IPS DF 4.7 (cell line): ENCODE data around the gene TNRC6B.
"Not testable (repeated sequence)": the region's sequence is repeated elsewhere in the genome, so short reads cannot be mapped to it uniquely, and the experiment has no call there.

ENCODE experiments used
- DNase-seq: peaks from one replicate; pipeline ENCODE4 v3.0.0-alpha.2; 2013; ENCODE audit warnings: low spot score; ENCODE audit errors: extremely low read depth

TNRC6B gene

GRCh38 chr22:40177738-40178416 lies at the start of gene TNRC6B:
TNRC6B (plus strand) TSS chr22:40177925; CDS start chr22:40178136, 211 bp downstream.
- peak; percentile 90 for DNase-seq

- no peak for DNase-seq
Measured at GRCh38 chr22:40128989-40129388, 48.7 kb upstream of the TNRC6B start.

- DNase-seq = no peak
Measured at GRCh38 chr22:40137132-40137531, 40.6 kb upstream of the TNRC6B start.

GRCh38 chr22:40138866-40139265 lies 38.9 kb upstream of the TNRC6B start:
- DNase-seq = no peak

- DNase-seq = peak; percentile 28
Measured at GRCh38 chr22:40147388-40148176, 30.1 kb upstream of the TNRC6B start.

- no peak for DNase-seq
Measured at GRCh38 chr22:40153192-40153591, 24.5 kb upstream of the TNRC6B start.

GRCh38 chr22:40153705-40154104 lies 24.0 kb upstream of the TNRC6B start:
- no peak for DNase-seq

GRCh38 chr22:40156001-40156516 lies 21.7 kb upstream of the TNRC6B start:
- DNase-seq = peak; percentile 58

- not testable (repeated sequence) for DNase-seq
Measured at GRCh38 chr22:40156682-40157081, 21.0 kb upstream of the TNRC6B start.

- no peak for DNase-seq
Measured at GRCh38 chr22:40157330-40157945, 20.3 kb upstream of the TNRC6B start.

GRCh38 chr22:40161194-40161593 lies 16.5 kb upstream of the TNRC6B start:
- no peak for DNase-seq

GRCh38 chr22:40165537-40165936 lies 12.2 kb upstream of the TNRC6B start:
- DNase-seq = not testable (repeated sequence)

GRCh38 chr22:40175611-40176244 lies 2.0 kb upstream of the TNRC6B start:
- DNase-seq = no peak

GRCh38 chr22:40176921-40177737 lies 596 bp upstream of the TNRC6B start:
- DNase-seq = no peak

- no peak for DNase-seq
Measured at GRCh38 chr22:40178417-40179409, 988 bp downstream of the TNRC6B start.

GRCh38 chr22:40179526-40179925 lies 1.8 kb downstream of the TNRC6B start:
- no peak for DNase-seq

- DNase-seq = no peak
Measured at GRCh38 chr22:40180403-40180802, 2.7 kb downstream of the TNRC6B start.

- DNase-seq = no peak
Measured at GRCh38 chr22:40181323-40181722, 3.6 kb downstream of the TNRC6B start.

GRCh38 chr22:40182231-40182835 lies 4.6 kb downstream of the TNRC6B start:
- DNase-seq = no peak
